T-cell (primary cell): ENCODE results near the gene TLL2. TPM values are rescaled to one million over a fixed set of nuclear protein-coding genes. Genes with fewer than 3 reads are reported as not detected.

Experiments used
- ATAC-seq, 4 experiments: fragments of 200-7000 bp in 3 of 4; fragments of 150-1000 bp in 1 of 4; cut with Tn5 transposase; replicated peaks in 1 of 4; 1 replicate in 3 of 4; 2 replicates in 1 of 4; pipeline ENCODE4 v1.10.0; 2021; ENCODE audit warnings: moderate library complexity in 3 of 4, mild to moderate bottlenecking in 2 of 4, moderate number of reproducible peaks in 1 of 4
- CTCF ChIA-PET, 2 donors: fragments of 300-600 bp; sonication (Branson Sonifier 250); formaldehyde crosslinking; loops; one replicate each; lab custom pipeline; 2022; ENCODE audit warnings: antibody characterized with exemption in 2 of 2; lab: Charles Lee
- POLR2A ChIA-PET, 2 donors: fragments of 300-600 bp; sonication (Branson Sonifier 250); formaldehyde crosslinking; loops; one replicate each; lab custom pipeline; 2022; ENCODE audit warnings: antibody characterized with exemption in 2 of 2; lab: Charles Lee
- DNase-seq, 35 experiments: peaks; one replicate each; pipeline versions ENCODE4 v3.0.0 to v3.0.0-alpha.2; 2013 to 2023
- H3K27ac ChIP-seq: one replicate; pipeline ENCODE4 v1.5.1; 2013; ENCODE audit warnings: low read length
- H3K27me3 ChIP-seq, 2 experiments: replicated peaks in 1 of 2; 1 replicate in 1 of 2; 2 replicates in 1 of 2; pipeline versions ENCODE4 v1.6.1 to v1.7.0; 2013; ENCODE audit warnings: low read length in 1 of 2, mixed read lengths in 1 of 2; ENCODE audit not compliant: control insufficient read depth in 2 of 2, insufficient read depth in 2 of 2; ENCODE audit errors: extremely low read depth in 1 of 2
- H3K36me3 ChIP-seq, 2 donors: 1 replicate in 1 of 2; 2 replicates in 1 of 2; pipeline versions ENCODE4 v1.6.1 to v1.7.0; 2013; ENCODE audit warnings: low read length in 1 of 2; ENCODE audit not compliant: control insufficient read depth in 2 of 2, insufficient read depth in 1 of 2; ENCODE audit errors: extremely low read depth in 1 of 2
- H3K4me1 ChIP-seq, 2 experiments: 1 replicate in 1 of 2; 2 replicates in 1 of 2; pipeline versions ENCODE4 v1.6.1 to v1.7.0; 2013; ENCODE audit warnings: low read length in 2 of 2, mixed read lengths in 1 of 2; ENCODE audit not compliant: insufficient read depth in 2 of 2, control insufficient read depth in 1 of 2; ENCODE audit errors: extremely low read depth in 1 of 2
- H3K4me3 ChIP-seq, 2 donors: 1 replicate in 1 of 2; 2 replicates in 1 of 2; pipeline versions ENCODE4 v1.5.1 to v1.7.0; 2013; ENCODE audit warnings: mild to moderate bottlenecking in 2 of 2, low read length in 1 of 2, moderate library complexity in 1 of 2; ENCODE audit not compliant: control insufficient read depth in 1 of 2; ENCODE audit errors: extremely low read depth in 1 of 2
- H3K9me3 ChIP-seq: 2 replicates; pipeline ENCODE4 v1.7.0; 2013
- H3K27ac Mint-ChIP-seq, 2 donors: one replicate each; pipeline ENCODE4 v1.8.0; 2020 to 2021; ENCODE audit warnings: mild to moderate bottlenecking in 2 of 2, mixed read lengths in 2 of 2
- H3K27me3 Mint-ChIP-seq, 2 donors: one replicate each; pipeline ENCODE4 v1.8.0; 2021 to 2022; ENCODE audit warnings: mixed read lengths in 2 of 2
- H3K36me3 Mint-ChIP-seq: one replicate; pipeline ENCODE4 v1.8.0; 2021; ENCODE audit warnings: mixed read lengths
- H3K4me1 Mint-ChIP-seq, 3 donors: one replicate each; pipeline ENCODE4 v1.8.0; 2020 to 2022; ENCODE audit warnings: mixed read lengths in 3 of 3, mild to moderate bottlenecking in 1 of 3
- H3K4me3 Mint-ChIP-seq, 3 donors: one replicate each; pipeline ENCODE4 v1.8.0; 2020 to 2022; ENCODE audit warnings: mild to moderate bottlenecking in 3 of 3, mixed read lengths in 3 of 3, moderate library complexity in 3 of 3
- H3K9me3 Mint-ChIP-seq, 3 donors: one replicate each; pipeline ENCODE4 v1.8.0; 2020 to 2022; ENCODE audit warnings: mixed read lengths in 3 of 3
- WGBS: methylation state at CpG from one replicate; pipeline ENCODE4 v1.1.5; 2013; ENCODE audit warnings: missing lambda C conversion rate; ENCODE audit not compliant: insufficient coverage; 5-methylcytosine and 5-hydroxymethylcytosine counted together
- total RNA-seq, 35 experiments: library from RNA in 6 of 35; stranded (reverse) in 6 of 35; fragments of 120-200 nt in 1 of 35; gene quantifications; one replicate each; pipeline versions ENCODE4 v1.2.1 to v1.2.4 and lab custom pipeline; 2013 to 2026

TLL2 gene
- total RNA-seq, 5 donors from 2014 or later (not counting 1 experiment from before 2014, with no cell fraction given): 0.15 to 0.32 (median 0.23) TPM; not detected in 2

GRCh38 chr10:96369890-96370583 is 143.7 kb downstream of the TLL2 start:
- H3K36me3 ChIP-seq: no peaks in the 10 kb centered on the region
- Mint-ChIP-seq H3K9me3 (no peaks in the 10 kb centered on the region), H3K27ac (no peak overlapping the region), H3K36me3 (no peaks in the 10 kb centered on the region), H3K4me3 (no peak overlapping the region), H3K4me1 (peaks cover 1 to 8% (median 7%) of the 10 kb centered on the region in 3 donors), H3K27me3 (peaks cover 3 to 12% of the 10 kb centered on the region in 2 donors)
- ATAC-seq (no peak), DNase-seq (no peak)
- no peaks in the 10 kb centered on the region for H3K9me3 ChIP-seq
- peaks cover 0 to 29% of the 10 kb centered on the region in 2 experiments for H3K27me3 ChIP-seq
- ChIA-PET CTCF (interaction anchor here (0.6 to 1.6 kb wide), 9 partner anchors 9 to 667 kb away, joined by 3 to 5 read pairs (median 3); no protein-coding TSS in a partner anchor), POLR2A (interaction anchor here in 1 of 2 donors (0.6 kb wide), 1 partner anchor 438 kb away, joined by 6 read pairs; no protein-coding TSS in a partner anchor)
- no peak overlapping the region for H3K27ac ChIP-seq
- 86% methylated on average over 36 of the region's 38 CpGs for WGBS
- H3K4me3 ChIP-seq: no peak overlapping the region
- peaks cover 0 to 9% of the 10 kb centered on the region in 2 experiments for H3K4me1 ChIP-seq

GRCh38 chr10:96368971-96369370 is 144.8 kb downstream of the TLL2 start:
- ATAC-seq: no peak
- WGBS: 100% methylated on average over 1 of the region's 5 CpGs

GRCh38 chr10:96367470-96367869 is 146.3 kb downstream of the TLL2 start:
- Histone ChIP-seq H3K36me3 (no peaks in the 10 kb centered on the region), H3K27me3 (peaks cover 0 to 15% of the 10 kb centered on the region in 2 experiments), H3K9me3 (no peaks in the 10 kb centered on the region), H3K27ac (no peak overlapping the region), H3K4me3 (no peak overlapping the region), H3K4me1 (peaks cover 0 to 2% of the 10 kb centered on the region in 2 experiments)
- DNase-seq (no peak), ATAC-seq (no peak)
- Mint-ChIP-seq H3K27ac (no peak overlapping the region), H3K27me3 (peaks cover 0 to 2% of the 10 kb centered on the region in 2 donors), H3K4me1 (no peaks in the 10 kb centered on the region), H3K4me3 (no peak overlapping the region), H3K36me3 (no peaks in the 10 kb centered on the region), H3K9me3 (no peaks in the 10 kb centered on the region)
- ChIA-PET POLR2A (interaction anchor here in 1 of 2 donors (0.6 kb wide), 1 partner anchor 475 kb away, joined by 3 read pairs; no protein-coding TSS in a partner anchor), CTCF (no interaction called here)
- WGBS: 50% methylated on average over 1 of the region's 4 CpGs

More at GRCh38 chr10:96368971-96369370, 144.8 kb downstream of the TLL2 start:
- peaks cover 0 to 21% of the 10 kb centered on the region in 2 experiments for H3K27me3 ChIP-seq
- Mint-ChIP-seq H3K36me3 (no peaks in the 10 kb centered on the region), H3K4me3 (no peak overlapping the region), H3K9me3 (no peaks in the 10 kb centered on the region), H3K4me1 (no peaks in the 10 kb centered on the region), H3K27me3 (peaks cover 0 to 7% of the 10 kb centered on the region in 2 donors), H3K27ac (no peak overlapping the region)
- CTCF ChIA-PET: interaction anchor here (0.6 to 1.1 kb wide), 4 partner anchors 17 to 571 kb away, joined by 3 to 8 read pairs (median 4); no protein-coding TSS in a partner anchor
- POLR2A ChIA-PET: interaction anchor here in 1 of 2 donors (0.7 kb wide), 1 partner anchor 193 kb away, joined by 14 read pairs; no protein-coding TSS in a partner anchor
- no peaks in the 10 kb centered on the region for H3K9me3 ChIP-seq
- H3K36me3 ChIP-seq: no peaks in the 10 kb centered on the region
- DNase-seq: no peak
- no peak overlapping the region for H3K4me3 ChIP-seq
- no peak overlapping the region for H3K27ac ChIP-seq
- peaks cover 0 to 2% of the 10 kb centered on the region in 2 experiments for H3K4me1 ChIP-seq

GRCh38 chr10:96366508-96366907 is 147.2 kb downstream of the TLL2 start:
- H3K4me3 Mint-ChIP-seq: no peak overlapping the region
- no peak overlapping the region for H3K27ac ChIP-seq
- no peak for ATAC-seq
- peaks cover 0 to 2% of the 10 kb centered on the region in 2 experiments for H3K4me1 ChIP-seq
- H3K27ac Mint-ChIP-seq: no peak overlapping the region
- H3K4me1 Mint-ChIP-seq: no peaks in the 10 kb centered on the region
- no peak overlapping the region for H3K4me3 ChIP-seq
- H3K27me3 Mint-ChIP-seq: peaks cover 0 to 2% of the 10 kb centered on the region in 2 donors
- ChIA-PET POLR2A (no interaction called here), CTCF (interaction anchor here in 1 of 2 donors (0.6 kb wide), 1 partner anchor 322 kb away, joined by 9 read pairs; no protein-coding TSS in a partner anchor)
- no peaks in the 10 kb centered on the region for H3K36me3 Mint-ChIP-seq
- WGBS: 60% methylated on average over 1 of the region's 3 CpGs
- H3K36me3 ChIP-seq: no peaks in the 10 kb centered on the region
- H3K27me3 ChIP-seq: peaks cover 0 to 12% of the 10 kb centered on the region in 2 experiments
- no peak for DNase-seq
- H3K9me3 Mint-ChIP-seq: no peaks in the 10 kb centered on the region
- H3K9me3 ChIP-seq: no peaks in the 10 kb centered on the region

- no peak overlapping the region for H3K4me3 Mint-ChIP-seq
- H3K36me3 ChIP-seq: no peaks in the 10 kb centered on the region
- no peak for DNase-seq
- 83% methylated on average over 2 of the region's 3 CpGs for WGBS
- no peaks in the 10 kb centered on the region for H3K4me1 Mint-ChIP-seq
- H3K4me3 ChIP-seq: no peak overlapping the region
- H3K9me3 Mint-ChIP-seq: no peaks in the 10 kb centered on the region
- CTCF ChIA-PET: interaction anchor here in 1 of 2 donors (1.7 kb wide), 1 partner anchor 9 kb away, joined by 3 read pairs; no protein-coding TSS in a partner anchor
- ATAC-seq: no peak
- H3K4me1 ChIP-seq: peaks cover 0 to 2% of the 10 kb centered on the region in 2 experiments
- H3K27ac ChIP-seq: no peak overlapping the region
- POLR2A ChIA-PET: no interaction called here
- peaks cover 0 to 12% of the 10 kb centered on the region in 2 experiments for H3K27me3 ChIP-seq
- no peaks in the 10 kb centered on the region for H3K9me3 ChIP-seq
- H3K36me3 Mint-ChIP-seq: no peaks in the 10 kb centered on the region
- no peak overlapping the region for H3K27ac Mint-ChIP-seq
- H3K27me3 Mint-ChIP-seq: peaks cover 0 to 2% of the 10 kb centered on the region in 2 donors
Observed at GRCh38 chr10:96365571-96365970, 148.2 kb downstream of the TLL2 start.

GRCh38 chr10:96360766-96361165 is 153.0 kb downstream of the TLL2 start:
- no peak overlapping the region for H3K27ac Mint-ChIP-seq
- no peaks in the 10 kb centered on the region for H3K36me3 Mint-ChIP-seq
- 86% methylated on average over 3 of the region's 3 CpGs for WGBS
- ChIA-PET CTCF (no interaction called here), POLR2A (no interaction called here)
- H3K27me3 Mint-ChIP-seq: peaks cover 6 to 9% of the 10 kb centered on the region in 2 donors
- no peak overlapping the region for H3K4me3 Mint-ChIP-seq
- no peaks in the 10 kb centered on the region for H3K4me1 Mint-ChIP-seq
- H3K9me3 Mint-ChIP-seq: no peaks in the 10 kb centered on the region
- DNase-seq: no peak
- H3K36me3 ChIP-seq: no peaks in the 10 kb centered on the region
- no peaks in the 10 kb centered on the region for H3K9me3 ChIP-seq
- H3K27ac ChIP-seq: no peak overlapping the region
- H3K4me3 ChIP-seq: no peak overlapping the region
- ATAC-seq: no peak
- peaks cover 0 to 15% of the 10 kb centered on the region in 2 experiments for H3K27me3 ChIP-seq
- H3K4me1 ChIP-seq: no peaks in the 10 kb centered on the region
